PC-3 (cell line): ENCODE measurements around the gene CHST11. TPM values are rescaled to one million over a fixed set of nuclear protein-coding genes. Genes with fewer than 3 reads are reported as not detected.

Source experiments
- ATAC-seq: fragments of 200-7000 bp; cut with Tn5 transposase; 2 replicates; pipeline ENCODE4 v1.9.1; 2020; ENCODE audit warnings: mild to moderate bottlenecking, moderate library complexity
- BruUV-seq: library from RNA; stranded (reverse); fragments of 400-500 nt; replicated peaks from 2 replicates; lab custom pipeline; 2021; lab: Mats Ljungman, UMichigan
- CTCF ChIA-PET: fragments of 300-600 bp; sonication (Branson Sonifier 250); formaldehyde crosslinking; loops from one replicate; lab custom pipeline; 2022; ENCODE audit warnings: antibody characterized with exemption; lab: Charles Lee
- POLR2A ChIA-PET: fragments of 300-600 bp; sonication (Branson Sonifier 250); formaldehyde crosslinking; loops from one replicate; lab custom pipeline; 2022; ENCODE audit warnings: antibody characterized with exemption; ENCODE audit not compliant: unreplicated experiment; lab: Charles Lee
- DNase-seq: peaks from one replicate; pipeline ENCODE4 v3.0.0-alpha.2; 2015
- H2AFZ ChIP-seq: fragments of 300-600 bp; sonication (generic); 2 replicates; pipeline ENCODE4 v1.6.0; 2016; ENCODE audit warnings: antibody characterized with exemption, low read length
- H3F3A ChIP-seq: fragments of 300-600 bp; sonication (generic); one replicate; pipeline ENCODE4 v1.6.0; 2017; ENCODE audit warnings: antibody characterized with exemption, low read length, control low read depth, mild to moderate bottlenecking; ENCODE audit not compliant: unreplicated experiment
- H3K27ac ChIP-seq: fragments of 300-600 bp; sonication (generic); 2 replicates; pipeline ENCODE4 v1.5.1; 2016; ENCODE audit warnings: mild to moderate bottlenecking, low read length
- H3K27me3 ChIP-seq: fragments of 300-600 bp; sonication (generic); 2 replicates; pipeline ENCODE4 v1.6.1; 2016; ENCODE audit warnings: low read length, mixed read lengths
- H3K36me3 ChIP-seq: fragments of 300-600 bp; sonication (generic); 2 replicates; pipeline ENCODE4 v1.6.1; 2016; ENCODE audit warnings: low read depth, mixed run types, low read length, mixed read lengths
- H3K4me1 ChIP-seq: fragments of 300-600 bp; sonication (generic); 2 replicates; pipeline ENCODE4 v1.5.1; 2016; ENCODE audit warnings: low read length; ENCODE audit not compliant: insufficient read depth
- H3K4me2 ChIP-seq: fragments of 300-600 bp; sonication (generic); 2 replicates; pipeline ENCODE4 v1.6.0; 2016; ENCODE audit warnings: low read length
- H3K4me3 ChIP-seq: fragments of 300-600 bp; sonication (generic); 2 replicates; pipeline ENCODE4 v1.5.1; 2016; ENCODE audit warnings: mild to moderate bottlenecking, low read length, mixed read lengths
- H3K79me2 ChIP-seq: fragments of 300-600 bp; sonication (generic); 2 replicates; pipeline ENCODE4 v1.6.1; 2017; ENCODE audit warnings: low read length, mixed read lengths
- H3K9ac ChIP-seq: fragments of 300-600 bp; sonication (generic); 2 replicates; pipeline ENCODE4 v1.6.0; 2016; ENCODE audit warnings: mild to moderate bottlenecking, low read length
- H3K9me2 ChIP-seq: fragments of 300-600 bp; sonication (generic); replicated peaks from 2 replicates; pipeline ENCODE4 v1.6.1; 2016; ENCODE audit warnings: mixed run types, low read length, mixed read lengths
- H3K9me3 ChIP-seq: fragments of 300-600 bp; sonication (generic); 2 replicates; pipeline ENCODE4 v1.6.1; 2016; ENCODE audit warnings: low read length, mixed read lengths
- H4K20me1 ChIP-seq: fragments of 300-600 bp; sonication (generic); 2 replicates; pipeline ENCODE4 v1.6.1; 2016; ENCODE audit warnings: low read length, mixed read lengths
- CTCF ChIP-seq: fragments of 300-600 bp; sonication (generic); conservative IDR thresholded peaks from 2 replicates; pipeline ENCODE4 v1.5.1; 2017; ENCODE audit warnings: antibody characterized with exemption, low read depth, mild to moderate bottlenecking, low read length
- EZH2 ChIP-seq: fragments of 300-600 bp; sonication (generic); IDR thresholded peaks from one replicate; pipeline ENCODE4 v1.6.1; 2017; ENCODE audit warnings: antibody characterized with exemption, mild to moderate bottlenecking, low read length; ENCODE audit not compliant: unreplicated experiment
- EZH2phosphoT487 ChIP-seq: fragments of 300-600 bp; sonication (generic); IDR thresholded peaks from 2 replicates; pipeline ENCODE4 v1.6.1; 2018; ENCODE audit warnings: mild to moderate bottlenecking, antibody characterized with exemption, low read length, borderline replicate concordance
- intact Hi-C: fragments of 100-400 bp; cut with micrococcal nuclease; formaldehyde crosslinking; loops from 2 replicates; pipeline ENCODE4 v1.9.0; 2023
- total RNA-seq: library from RNA; depleted of rRNA; stranded (reverse); fragments of >200 nt; gene quantifications from 2 replicates; pipeline ENCODE4 v1.2.3, GENCODE V29; 2014

Gene CHST11
- total RNA-seq, 1 experiment from 2014 or later = 53.5 TPM

- H3K9me2 ChIP-seq = no peaks in the 10 kb centered on the region
- no peaks in the 10 kb centered on the region for H3K9me3 ChIP-seq
- CTCF ChIA-PET = no interaction called here
- no peaks in the 10 kb centered on the region for H4K20me1 ChIP-seq
- peaks cover 12% of the 10 kb centered on the region for H3K4me1 ChIP-seq
- no TSS peak for BruUV-seq
- intact Hi-C loops = no loop called here
- peaks cover 11% of the 10 kb centered on the region; the same call in 1 of the 2 replicates for H3K79me2 ChIP-seq
- no peak for ATAC-seq
- no peak overlapping the region for H3K27ac ChIP-seq
- H3K36me3 ChIP-seq = no peaks in the 10 kb centered on the region
- H3K27me3 ChIP-seq = no peaks in the 10 kb centered on the region
- no peak overlapping the region for H3K9ac ChIP-seq
- no peak overlapping the region for H2AFZ ChIP-seq
- no peak overlapping the region for H3K4me3 ChIP-seq
- TF ChIP-seq EZH2 = no peak
- no peak for TF ChIP-seq CTCF
- no peak for TF ChIP-seq EZH2phosphoT487
- POLR2A ChIA-PET = no interaction called here
- no peak overlapping the region for H3K4me2 ChIP-seq
- no peak for DNase-seq
- no peaks in the 10 kb centered on the region for H3F3A ChIP-seq
Observed at GRCh38 chr12:104577581-104577981, 120.8 kb downstream of the CHST11 start.

GRCh38 chr12:104578453-104578852 is 121.7 kb downstream of the CHST11 start:
- no peak overlapping the region for H3K4me2 ChIP-seq
- H2AFZ ChIP-seq = no peak overlapping the region
- no peaks in the 10 kb centered on the region for H4K20me1 ChIP-seq
- H3K79me2 ChIP-seq = peaks cover 11% of the 10 kb centered on the region; the same call in 1 of the 2 replicates
- POLR2A ChIA-PET = no interaction called here
- peak; percentile 65 for DNase-seq
- intact Hi-C loops = no loop called here
- no peak overlapping the region for H3K27ac ChIP-seq
- peak; percentile 29; the same call in 1 of the 2 replicates for ATAC-seq
- no peak overlapping the region for H3K4me3 ChIP-seq
- no TSS peak for BruUV-seq
- CTCF ChIA-PET = no interaction called here
- no peaks in the 10 kb centered on the region for H3K36me3 ChIP-seq
- H3K4me1 ChIP-seq = peaks cover 12% of the 10 kb centered on the region
- H3F3A ChIP-seq = no peaks in the 10 kb centered on the region
- no peaks in the 10 kb centered on the region for H3K27me3 ChIP-seq
- no peaks in the 10 kb centered on the region for H3K9me3 ChIP-seq
- TF ChIP-seq CTCF (no peak), EZH2 (no peak), EZH2phosphoT487 (no peak)
- H3K9me2 ChIP-seq = no peaks in the 10 kb centered on the region
- H3K9ac ChIP-seq = no peak overlapping the region

GRCh38 chr12:104579718-104580495 is 123.2 kb downstream of the CHST11 start:
- CTCF ChIA-PET = no interaction called here
- no peaks in the 10 kb centered on the region for H3K27me3 ChIP-seq
- no peak for TF ChIP-seq CTCF
- TF ChIP-seq EZH2 = no peak
- TF ChIP-seq EZH2phosphoT487 = no peak
- POLR2A ChIA-PET = interaction anchor here (0.6 kb wide), 1 partner anchor 294 kb away, joined by 6 read pairs; no protein-coding TSS in a partner anchor
- H3K4me3 ChIP-seq = no peak overlapping the region
- H3K27ac ChIP-seq = no peak overlapping the region
- no peaks in the 10 kb centered on the region for H3K9me3 ChIP-seq
- no peaks in the 10 kb centered on the region for H3F3A ChIP-seq
- no TSS peak for BruUV-seq
- peaks cover 13% of the 10 kb centered on the region; the same call in 1 of the 2 replicates for H3K79me2 ChIP-seq
- H3K4me1 ChIP-seq = peaks cover 11% of the 10 kb centered on the region
- H3K9ac ChIP-seq = no peak overlapping the region
- no peak overlapping the region for H3K4me2 ChIP-seq
- H2AFZ ChIP-seq = no peak overlapping the region
- H3K36me3 ChIP-seq = no peaks in the 10 kb centered on the region
- intact Hi-C loops = no loop called here
- H4K20me1 ChIP-seq = no peaks in the 10 kb centered on the region
- H3K9me2 ChIP-seq = no peaks in the 10 kb centered on the region
- ATAC-seq (no peak), DNase-seq (no peak)
